ENCODE results near the gene NVL. TPM values are rescaled to one million over a fixed set of nuclear protein-coding genes. Genes with fewer than 3 reads are reported as not detected.

The NVL gene
- total RNA-seq, 1 donor from 2014 or later = 34.6 TPM

DNA sequence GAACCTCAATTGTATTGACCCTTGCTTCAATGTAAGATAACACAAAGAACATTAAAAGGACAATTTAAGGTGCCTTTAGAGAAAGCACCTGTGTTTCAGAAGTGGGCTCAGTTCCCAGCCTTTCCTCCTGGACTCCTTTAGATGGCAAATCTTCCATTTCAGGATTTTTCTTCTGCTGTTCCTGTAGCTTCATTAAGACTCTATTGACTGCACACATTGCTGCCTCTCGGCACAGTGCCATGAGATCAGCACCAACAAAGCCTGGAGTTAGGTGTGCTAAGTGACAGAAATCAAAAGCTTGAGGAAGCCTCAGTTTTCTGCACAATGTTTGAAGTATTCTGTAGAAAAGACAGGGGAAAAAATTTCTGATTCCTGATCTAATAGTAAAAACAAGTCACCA lies 40.6 kb downstream of the NVL start:
- intact Hi-C loops (cut with DNase I) = no loop called here
- Histone ChIP-seq H3K36me3 (peaks cover 34 to 69% of the 10 kb centered on the region in 2 donors), H3K4me3 (no peak overlapping the region), H3K27ac (no peak overlapping the region), H3K27me3 (no peaks in the 10 kb centered on the region), H3K4me1 (no peaks in the 10 kb centered on the region), H3K9me3 (no peaks in the 10 kb centered on the region)
- no peak for DNase-seq (ENCODE audit: low spot score in 2 of 2)
- TF ChIP-seq, protein P1, sequence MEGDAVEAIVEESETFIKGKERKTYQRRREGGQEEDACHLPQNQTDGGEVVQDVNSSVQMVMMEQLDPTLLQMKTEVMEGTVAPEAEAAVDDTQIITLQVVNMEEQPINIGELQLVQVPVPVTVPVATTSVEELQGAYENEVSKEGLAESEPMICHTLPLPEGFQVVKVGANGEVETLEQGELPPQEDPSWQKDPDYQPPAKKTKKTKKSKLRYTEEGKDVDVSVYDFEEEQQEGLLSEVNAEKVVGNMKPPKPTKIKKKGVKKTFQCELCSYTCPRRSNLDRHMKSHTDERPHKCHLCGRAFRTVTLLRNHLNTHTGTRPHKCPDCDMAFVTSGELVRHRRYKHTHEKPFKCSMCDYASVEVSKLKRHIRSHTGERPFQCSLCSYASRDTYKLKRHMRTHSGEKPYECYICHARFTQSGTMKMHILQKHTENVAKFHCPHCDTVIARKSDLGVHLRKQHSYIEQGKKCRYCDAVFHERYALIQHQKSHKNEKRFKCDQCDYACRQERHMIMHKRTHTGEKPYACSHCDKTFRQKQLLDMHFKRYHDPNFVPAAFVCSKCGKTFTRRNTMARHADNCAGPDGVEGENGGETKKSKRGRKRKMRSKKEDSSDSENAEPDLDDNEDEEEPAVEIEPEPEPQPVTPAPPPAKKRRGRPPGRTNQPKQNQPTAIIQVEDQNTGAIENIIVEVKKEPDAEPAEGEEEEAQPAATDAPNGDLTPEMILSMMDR (IDR thresholded peaks at IDR 0.05) = no peak

DNA sequence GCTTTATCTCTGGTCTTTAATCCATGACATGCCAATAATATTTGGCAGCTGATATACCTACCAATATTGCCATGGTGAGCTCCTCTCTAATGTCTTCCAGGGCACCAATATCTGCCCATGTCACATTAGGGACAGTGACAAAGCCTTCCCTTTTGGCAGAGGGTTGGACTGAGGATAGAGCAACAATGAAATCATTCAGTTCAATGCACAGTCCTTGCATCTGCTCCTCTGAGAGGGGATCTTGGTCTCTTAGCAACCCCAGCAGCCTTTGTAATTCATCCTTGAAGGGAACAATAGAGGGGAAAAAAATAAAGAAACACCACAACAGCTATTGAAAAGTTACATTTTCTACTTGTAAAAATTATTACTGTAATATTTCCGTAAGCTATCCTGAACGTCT lies 42.3 kb downstream of the NVL start:
- peaks cover 24 to 64% of the 10 kb centered on the region in 2 donors for H3K36me3 ChIP-seq
- no peaks in the 10 kb centered on the region for H3K9me3 ChIP-seq
- H3K27me3 ChIP-seq = no peaks in the 10 kb centered on the region
- H3K27ac ChIP-seq = no peak overlapping the region
- no peak overlapping the region for H3K4me3 ChIP-seq
- DNase-seq (ENCODE audit: low spot score in 2 of 2) = no peak
- no peaks in the 10 kb centered on the region for H3K4me1 ChIP-seq
- intact Hi-C loops (cut with DNase I) = no loop called here
- TF ChIP-seq, protein P1 (IDR thresholded peaks at IDR 0.05) = no peak

DNA sequence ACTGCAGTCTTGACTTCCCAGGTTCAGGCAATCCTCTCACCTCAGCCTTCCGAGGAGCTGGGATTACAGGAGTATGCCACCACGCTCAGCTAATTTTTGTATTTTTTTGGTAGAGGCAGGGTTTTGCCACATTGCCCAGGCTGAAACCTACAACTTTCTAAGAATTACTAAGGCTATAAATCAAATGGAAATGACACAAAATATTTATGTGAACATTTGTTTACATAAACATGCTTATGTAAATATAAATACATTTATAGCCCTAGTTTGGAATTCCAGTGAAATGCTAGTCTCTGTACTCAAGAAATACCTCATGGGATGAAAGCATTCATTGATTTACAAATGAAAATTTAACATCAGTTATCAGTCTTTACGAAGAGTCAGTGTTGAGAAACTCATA lies 47.8 kb downstream of the NVL start:
- no peak for DNase-seq (ENCODE audit: low spot score in 2 of 2)
- intact Hi-C loops (cut with DNase I) = no loop called here
- TF ChIP-seq, protein P1 (IDR thresholded peaks at IDR 0.05) = no peak
- no peak overlapping the region for H3K4me3 ChIP-seq
- H3K27me3 ChIP-seq = no peaks in the 10 kb centered on the region
- H3K9me3 ChIP-seq = no peaks in the 10 kb centered on the region
- no peaks in the 10 kb centered on the region for H3K4me1 ChIP-seq
- H3K36me3 ChIP-seq = peaks cover 36 to 73% of the 10 kb centered on the region in 2 donors
- H3K27ac ChIP-seq = no peak overlapping the region

DNA sequence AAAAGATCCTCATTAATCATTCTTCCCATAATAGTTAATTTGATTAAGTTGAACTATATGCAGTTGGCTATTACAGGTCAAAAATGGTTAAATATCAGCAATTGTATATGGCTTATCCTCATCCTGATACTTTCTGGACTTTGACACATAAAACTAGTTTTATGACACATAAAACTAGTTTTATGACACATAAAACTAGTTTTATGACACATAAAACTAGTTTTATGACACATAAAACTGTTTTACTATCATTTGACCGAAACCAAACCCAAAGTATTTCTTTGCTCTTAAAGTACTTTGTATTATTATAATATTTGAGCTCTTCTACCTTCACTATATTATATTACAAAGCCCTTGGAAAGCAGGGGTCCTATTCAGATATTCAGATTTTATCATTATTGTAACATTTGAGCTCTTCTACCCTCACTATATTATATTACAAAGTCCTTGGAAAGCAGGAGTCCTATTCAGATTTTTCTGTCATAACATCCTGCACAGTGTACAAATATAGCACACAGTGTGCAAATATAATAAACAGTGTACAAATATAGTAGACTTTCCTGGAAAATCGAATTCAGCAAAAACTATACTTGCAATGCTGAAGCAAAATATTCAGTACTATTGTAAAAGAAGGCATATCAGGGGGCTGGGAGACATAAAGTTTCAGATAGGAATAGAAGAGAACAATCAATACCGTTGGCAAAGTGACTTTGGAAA lies 53.0 kb downstream of the NVL start:
- intact Hi-C loops (cut with DNase I) = no loop called here

DNA sequence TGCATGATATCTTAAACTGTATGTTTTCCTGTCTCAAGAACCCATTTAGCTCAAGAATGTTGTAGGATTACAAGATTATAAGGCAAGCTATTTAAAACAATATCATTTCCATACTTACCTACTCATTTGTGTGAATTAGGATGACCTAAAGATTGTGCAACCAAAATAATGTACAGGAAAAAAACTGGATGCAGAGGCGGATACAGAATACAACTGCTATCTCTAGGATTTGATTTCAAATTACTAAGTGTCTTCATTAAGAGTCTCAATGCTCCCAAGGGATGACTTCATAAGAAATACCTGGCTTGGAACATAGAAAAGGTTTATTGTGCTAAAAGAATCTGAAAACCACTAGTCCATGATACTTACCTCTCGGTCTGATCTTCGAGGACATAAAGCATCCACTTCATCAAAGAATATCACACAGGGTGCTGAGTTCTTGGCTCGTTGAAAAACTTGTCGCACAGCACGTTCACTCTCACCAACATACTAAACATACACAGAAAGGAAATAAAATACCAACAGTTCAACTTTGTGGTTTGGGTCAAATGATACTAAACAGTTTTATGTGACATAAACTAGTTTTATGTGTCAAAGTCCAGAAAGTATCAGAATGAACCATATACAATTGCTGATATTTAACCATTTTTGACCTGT lies 54.9 kb downstream of the NVL start:
- intact Hi-C loops (cut with DNase I) = no loop called here
- no peak overlapping the region for H3K4me3 ChIP-seq
- H3K4me1 ChIP-seq = no peaks in the 10 kb centered on the region
- DNase-seq (ENCODE audit: low spot score in 2 of 2) = no peak
- no peaks in the 10 kb centered on the region for H3K9me3 ChIP-seq
- no peaks in the 10 kb centered on the region for H3K27me3 ChIP-seq
- peaks cover 37 to 42% of the 10 kb centered on the region in 2 donors for H3K36me3 ChIP-seq
- TF ChIP-seq, protein P1 (IDR thresholded peaks at IDR 0.05) = no peak
- H3K27ac ChIP-seq = no peak overlapping the region

More for the DNA sequence above, 53.0 kb downstream of the NVL start:
- TF ChIP-seq, protein P1 (IDR thresholded peaks at IDR 0.05) = no peak
- H3K27me3 ChIP-seq = no peaks in the 10 kb centered on the region
- H3K4me3 ChIP-seq = no peak overlapping the region
- H3K9me3 ChIP-seq = no peaks in the 10 kb centered on the region
- no peaks in the 10 kb centered on the region for H3K4me1 ChIP-seq
- no peak for DNase-seq (ENCODE audit: low spot score in 2 of 2)
- H3K36me3 ChIP-seq = peaks cover 39 to 54% of the 10 kb centered on the region in 2 donors
- H3K27ac ChIP-seq = no peak overlapping the region
